Activated B cell treated with CpG ODN at 0.5 μM for 24 hours (primary cell): ENCODE measurements around the gene QSOX2. TPM values are rescaled to one million over a fixed set of nuclear protein-coding genes. Genes with fewer than 3 reads are reported as not detected.

Experiments
- ATAC-seq: fragments of 200-7000 bp; cut with Tn5 transposase; one replicate; pipeline ENCODE4 v1.10.0; 2021; ENCODE audit warnings: low read depth, mild to moderate bottlenecking, moderate library complexity
- CTCF ChIA-PET: fragments of 350-600 bp; sonication (Branson Sonifier 250); formaldehyde crosslinking; loops from one replicate; lab custom pipeline; 2021; ENCODE audit warnings: antibody characterized with exemption; lab: Charles Lee
- POLR2A ChIA-PET: fragments of 350-600 bp; sonication (Branson Sonifier 250); formaldehyde crosslinking; loops from one replicate; lab custom pipeline; 2021; ENCODE audit warnings: antibody characterized with exemption; lab: Charles Lee
- DNase-seq: peaks from one replicate; pipeline ENCODE4 v3.0.0; 2022
- H3K27ac Mint-ChIP-seq: one replicate; pipeline ENCODE4 v1.8.0; 2020; ENCODE audit warnings: mixed read lengths
- H3K27me3 Mint-ChIP-seq: one replicate; pipeline ENCODE4 v1.8.0; 2021; ENCODE audit warnings: mixed read lengths
- H3K36me3 Mint-ChIP-seq: one replicate; pipeline ENCODE4 v1.8.0; 2021; ENCODE audit warnings: low read depth, mixed read lengths
- H3K4me1 Mint-ChIP-seq: one replicate; pipeline ENCODE4 v1.8.0; 2021; ENCODE audit warnings: mixed read lengths
- H3K4me3 Mint-ChIP-seq: one replicate; pipeline ENCODE4 v1.8.0; 2020; ENCODE audit warnings: mild to moderate bottlenecking, mixed read lengths
- H3K9me3 Mint-ChIP-seq: one replicate; pipeline ENCODE4 v1.8.0; 2020; ENCODE audit warnings: mixed read lengths
- intact Hi-C: fragments of 100-400 bp; cut with micrococcal nuclease; formaldehyde crosslinking; loops from one replicate; pipeline ENCODE4 v1.15.1; 2024
- total RNA-seq: library from RNA; stranded (reverse); gene quantifications from 2 replicates; pipeline ENCODE4 v1.2.3, GENCODE V29; 2022
- TF ChIP-seq, protein P1 (sequence below): fragments of 200-600 bp; IDR thresholded peaks from one replicate; pipeline ENCODE4 v1.8.0; 2022; ENCODE audit warnings: antibody characterized with exemption, mild to moderate bottlenecking

The QSOX2 gene
- total RNA-seq, 1 donor from 2014 or later: 49.1 TPM

DNA sequence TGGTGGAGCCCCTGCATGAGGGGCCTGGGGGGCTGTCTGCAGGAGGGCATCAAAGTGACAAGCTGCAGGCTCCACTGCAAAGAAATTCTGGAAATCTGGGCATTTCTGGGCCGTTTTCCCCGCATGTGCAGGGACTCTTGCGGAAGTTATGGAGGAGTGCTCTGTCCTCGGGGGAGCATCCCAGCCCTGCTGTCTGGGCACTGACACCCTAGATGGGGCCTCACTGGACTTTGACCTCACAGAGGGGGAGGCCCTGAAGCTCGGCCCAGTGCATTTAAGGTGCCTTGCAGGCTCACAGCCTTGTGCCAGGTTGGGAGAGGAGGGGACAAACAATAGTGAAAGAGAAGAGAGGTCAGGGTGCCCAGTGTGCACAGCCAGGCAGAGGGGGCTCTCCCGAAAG, 76.1 kb downstream of the QSOX2 start:
- peaks cover 6% of the 10 kb centered on the region for H3K4me1 Mint-ChIP-seq
- peaks cover 20% of the 10 kb centered on the region for H3K27me3 Mint-ChIP-seq
- no peak overlapping the region for H3K4me3 Mint-ChIP-seq
- DNase-seq (no peak), ATAC-seq (no peak)
- H3K27ac Mint-ChIP-seq: no peak overlapping the region
- TF ChIP-seq, protein P1, sequence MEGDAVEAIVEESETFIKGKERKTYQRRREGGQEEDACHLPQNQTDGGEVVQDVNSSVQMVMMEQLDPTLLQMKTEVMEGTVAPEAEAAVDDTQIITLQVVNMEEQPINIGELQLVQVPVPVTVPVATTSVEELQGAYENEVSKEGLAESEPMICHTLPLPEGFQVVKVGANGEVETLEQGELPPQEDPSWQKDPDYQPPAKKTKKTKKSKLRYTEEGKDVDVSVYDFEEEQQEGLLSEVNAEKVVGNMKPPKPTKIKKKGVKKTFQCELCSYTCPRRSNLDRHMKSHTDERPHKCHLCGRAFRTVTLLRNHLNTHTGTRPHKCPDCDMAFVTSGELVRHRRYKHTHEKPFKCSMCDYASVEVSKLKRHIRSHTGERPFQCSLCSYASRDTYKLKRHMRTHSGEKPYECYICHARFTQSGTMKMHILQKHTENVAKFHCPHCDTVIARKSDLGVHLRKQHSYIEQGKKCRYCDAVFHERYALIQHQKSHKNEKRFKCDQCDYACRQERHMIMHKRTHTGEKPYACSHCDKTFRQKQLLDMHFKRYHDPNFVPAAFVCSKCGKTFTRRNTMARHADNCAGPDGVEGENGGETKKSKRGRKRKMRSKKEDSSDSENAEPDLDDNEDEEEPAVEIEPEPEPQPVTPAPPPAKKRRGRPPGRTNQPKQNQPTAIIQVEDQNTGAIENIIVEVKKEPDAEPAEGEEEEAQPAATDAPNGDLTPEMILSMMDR: no peak
- ChIA-PET CTCF (interaction anchor here (1.1 to 5.7 kb wide), 5 partner anchors 74 to 117 kb away, joined by 3 to 50 read pairs (median 15); no protein-coding TSS in a partner anchor), POLR2A (interaction anchor here (1.5 to 1.8 kb wide), 2 partner anchors 74 to 98 kb away, joined by 4 to 10 read pairs; no protein-coding TSS in a partner anchor)
- no peaks in the 10 kb centered on the region for H3K36me3 Mint-ChIP-seq
- H3K9me3 Mint-ChIP-seq: no peaks in the 10 kb centered on the region
- intact Hi-C loops: no loop called here

DNA sequence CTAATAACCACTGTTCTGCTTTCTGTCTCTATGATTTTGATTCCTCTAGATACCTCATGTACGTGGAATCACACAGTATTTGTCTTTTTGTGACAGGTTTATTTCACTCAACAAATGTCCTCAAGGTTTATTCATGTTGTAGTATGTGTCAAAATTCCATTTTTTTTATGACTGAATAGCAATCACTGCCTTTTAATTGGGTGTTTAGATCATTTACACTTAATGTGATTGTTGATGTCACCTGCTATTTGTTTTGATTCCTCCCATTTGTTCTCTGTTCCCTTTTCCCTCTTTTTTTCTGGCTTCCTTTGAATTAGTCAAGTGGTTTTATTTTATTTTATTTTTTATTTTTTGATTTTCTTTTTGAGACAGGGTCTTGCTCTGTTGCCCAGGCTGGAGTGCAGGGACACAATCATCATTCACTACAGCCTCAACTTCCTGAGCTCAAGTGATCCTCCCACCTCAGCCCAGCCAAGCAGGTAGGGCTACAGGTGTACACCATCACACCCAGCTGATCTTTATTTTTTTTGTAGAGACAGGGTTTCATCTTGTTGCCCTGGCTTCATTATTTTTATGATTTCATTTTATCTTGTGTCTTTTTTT, 82.3 kb downstream of the QSOX2 start:
- intact Hi-C loops: no loop called here
- Mint-ChIP-seq H3K36me3 (no peaks in the 10 kb centered on the region), H3K27me3 (peaks cover 6% of the 10 kb centered on the region), H3K9me3 (peaks cover 7% of the 10 kb centered on the region), H3K4me1 (no peaks in the 10 kb centered on the region), H3K27ac (no peak overlapping the region), H3K4me3 (no peak overlapping the region)
- CTCF ChIA-PET: no interaction called here
- TF ChIP-seq, protein P1: no peak
- DNase-seq: no peak
- ATAC-seq: no peak
- POLR2A ChIA-PET: no interaction called here

DNA sequence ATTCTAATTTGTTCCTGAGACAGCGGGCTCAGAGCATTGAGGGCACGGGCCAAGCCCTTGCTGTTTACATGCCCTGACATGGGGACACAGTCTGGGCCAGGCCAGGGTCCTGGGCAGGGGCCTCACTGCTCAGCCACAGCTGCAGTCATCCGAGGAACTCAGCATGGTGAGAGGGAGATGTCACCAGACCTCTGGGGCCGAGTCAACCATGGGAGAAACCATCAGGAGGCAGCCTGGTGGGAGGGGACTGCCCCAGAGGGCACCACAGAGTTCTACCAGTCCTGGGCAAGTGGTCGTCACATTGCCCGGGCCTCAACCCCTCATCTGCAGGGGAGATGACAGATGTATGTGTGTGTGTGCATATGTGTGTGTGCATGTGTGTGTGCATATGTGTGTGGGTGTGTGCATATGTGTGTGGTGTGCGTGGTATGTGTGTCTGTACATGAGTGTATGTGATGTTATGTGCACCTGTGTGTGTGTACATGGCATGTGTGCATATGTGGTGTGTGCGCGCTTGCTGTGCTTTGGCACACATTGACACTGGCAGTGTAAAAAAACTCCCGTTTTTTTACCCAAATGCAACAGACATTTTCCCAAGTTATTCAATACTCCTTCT, 84.5 kb downstream of the QSOX2 start:
- POLR2A ChIA-PET: no interaction called here
- intact Hi-C loops: no loop called here
- peaks cover 10% of the 10 kb centered on the region for H3K27me3 Mint-ChIP-seq

DNA sequence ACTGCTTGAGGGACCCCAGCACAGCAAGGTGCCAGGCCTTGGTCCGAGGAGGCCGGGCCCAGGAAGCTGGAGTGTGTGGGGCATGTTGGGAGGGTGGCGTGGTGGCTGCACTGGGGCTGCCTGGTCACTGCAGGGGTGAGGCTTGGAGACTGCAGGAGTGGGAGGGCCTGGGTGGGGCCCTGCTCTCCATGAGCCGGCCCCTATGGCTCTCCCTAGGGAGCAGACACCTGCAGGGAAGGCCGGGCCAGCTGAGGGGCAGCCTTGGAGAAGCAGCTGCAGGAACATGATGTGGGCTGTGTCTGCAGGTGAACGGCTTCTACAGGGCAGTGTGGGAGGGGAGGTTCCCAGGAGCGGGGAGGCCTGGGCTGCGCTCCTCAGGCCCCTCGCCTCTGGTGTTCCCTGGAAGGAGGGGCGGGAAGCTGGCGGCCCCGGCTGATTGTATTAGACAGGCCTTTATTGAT, 85.2 kb downstream of the QSOX2 start:
- no peak for DNase-seq
- peaks cover 7% of the 10 kb centered on the region for H3K9me3 Mint-ChIP-seq
- no peaks in the 10 kb centered on the region for H3K4me1 Mint-ChIP-seq
- ChIA-PET POLR2A (no interaction called here), CTCF (no interaction called here)
- no peak for ATAC-seq
- intact Hi-C loops: no loop called here
- TF ChIP-seq, protein P1: no peak
- H3K27me3 Mint-ChIP-seq: peaks cover 13% of the 10 kb centered on the region
- H3K4me3 Mint-ChIP-seq: no peak overlapping the region
- H3K27ac Mint-ChIP-seq: no peak overlapping the region
- no peaks in the 10 kb centered on the region for H3K36me3 Mint-ChIP-seq

More for the DNA sequence above, 84.5 kb downstream of the QSOX2 start:
- no peak overlapping the region for H3K4me3 Mint-ChIP-seq
- TF ChIP-seq, protein P1: no peak
- no peaks in the 10 kb centered on the region for H3K4me1 Mint-ChIP-seq
- no peak for DNase-seq
- no peak overlapping the region for H3K27ac Mint-ChIP-seq
- peaks cover 7% of the 10 kb centered on the region for H3K9me3 Mint-ChIP-seq
- H3K36me3 Mint-ChIP-seq: no peaks in the 10 kb centered on the region
- no peak for ATAC-seq
- CTCF ChIA-PET: no interaction called here

DNA sequence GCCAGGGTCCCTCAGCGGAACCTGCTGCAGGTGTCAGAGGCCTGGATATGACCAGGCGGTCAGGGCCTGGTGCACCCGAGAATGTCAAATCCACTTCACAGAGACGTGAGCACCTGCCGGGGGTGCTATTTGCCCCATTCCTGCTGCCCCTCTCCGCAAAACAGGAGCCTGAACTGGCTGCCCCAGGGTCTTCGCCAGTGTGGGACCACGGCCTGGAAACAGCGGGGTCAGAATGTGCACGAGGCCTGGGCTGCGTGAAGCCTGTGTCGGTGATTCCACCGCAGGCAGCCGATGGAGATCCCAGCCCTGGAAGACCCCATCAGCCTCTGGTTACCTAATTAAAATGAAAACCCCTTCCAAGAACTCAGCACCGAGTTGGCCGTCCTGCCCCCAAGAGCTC, 85.8 kb downstream of the QSOX2 start:
- intact Hi-C loops: no loop called here
- Mint-ChIP-seq H3K4me3 (no peak overlapping the region), H3K9me3 (peaks cover 7% of the 10 kb centered on the region), H3K27me3 (peaks cover 16% of the 10 kb centered on the region), H3K4me1 (no peaks in the 10 kb centered on the region), H3K27ac (no peak overlapping the region), H3K36me3 (no peaks in the 10 kb centered on the region)
- ATAC-seq: no peak
- TF ChIP-seq, protein P1: no peak
- CTCF ChIA-PET: no interaction called here
- no peak for DNase-seq
- POLR2A ChIA-PET: no interaction called here
